RWPE1 (cell line): ENCODE data around the gene KRTAP4-8.
"Not testable (repeated sequence)": the region's sequence is repeated elsewhere in the genome, so short reads cannot be mapped to it uniquely, and the experiment has no call there.

Experiments used
- CTCF ChIA-PET: fragments of 350-600 bp; sonication (Branson Sonifier 250); formaldehyde crosslinking; extraction: SDS; loops from one replicate; lab custom pipeline; 2021; lab: Yijun Ruan, JAX
- POLR2A ChIA-PET: fragments of 400-600 bp; formaldehyde crosslinking; extraction: SDS; loops from one replicate; lab custom pipeline; 2020; ENCODE audit warnings: antibody characterized with exemption; ENCODE audit not compliant: low non-redundant PET; lab: Yijun Ruan, JAX
- DNase-seq: peaks from one replicate; pipeline ENCODE4 v3.0.0; 2012; ENCODE audit warnings: low spot score
- H3K27ac ChIP-seq: fragments of 450-650 bp; 2 replicates; pipeline ENCODE4 v1.5.1; 2017
- CTCF ChIP-seq: fragments of 450-650 bp; conservative IDR thresholded peaks from 2 replicates; pipeline ENCODE4 v1.5.1; 2017; ENCODE audit warnings: low read depth, mild to moderate bottlenecking

The KRTAP4-8 gene

DNA sequence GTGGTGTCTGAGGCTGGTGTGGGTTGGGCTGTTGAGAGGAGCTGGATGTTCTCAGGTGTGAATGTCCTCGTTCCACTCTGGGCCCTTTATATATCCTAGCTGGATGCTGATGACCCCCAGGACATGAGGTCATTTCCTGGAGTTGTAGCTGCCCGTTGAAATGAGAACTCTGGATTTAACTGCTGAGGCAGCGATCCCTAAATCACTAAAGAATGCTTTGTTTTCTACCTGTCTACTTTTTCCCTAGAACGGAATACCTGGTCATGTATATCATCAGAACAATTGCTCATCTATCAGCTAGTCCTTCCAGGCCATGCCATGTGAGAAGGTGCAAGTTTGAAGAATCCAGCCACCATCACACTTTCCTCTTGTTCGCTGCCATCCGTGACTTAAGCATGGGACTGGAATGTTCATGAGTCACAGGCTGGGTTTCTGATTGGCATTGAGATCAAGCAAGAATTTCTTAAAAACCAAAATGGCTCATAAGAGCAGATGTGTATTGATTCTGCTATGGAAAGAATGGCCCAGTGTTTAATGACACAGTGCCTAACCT lies 37.8 kb downstream of the KRTAP4-8 start, which contains the start of gene KRTAP2-3:
Gene KRTAP2-3, minus strand, starts transcription at position 63 of the 553 bp plus-strand sequence. CDS start 64 bp downstream, outside the sequence.
- no peak within 1 kb of the TSS for H3K27ac ChIP-seq
- DNase-seq: peak; percentile 81
- TF ChIP-seq CTCF: no peak
- POLR2A ChIA-PET: no interaction called here
- CTCF ChIA-PET: no interaction called here

GRCh38 chr17:41059276-41060051 lies 38.5 kb downstream of the KRTAP4-8 start:
- peak; percentile 43 for DNase-seq
- CTCF ChIA-PET, H3K27ac ChIP-seq: not testable (repeated sequence)
- POLR2A ChIA-PET: interaction anchor here (0.6 kb wide), 1 partner anchor 445 kb away, joined by 5 read pairs; no protein-coding TSS in a partner anchor

- DNase-seq: no peak
- POLR2A ChIA-PET: interaction anchor here (0.6 kb wide), 1 partner anchor 445 kb away, joined by 5 read pairs; no protein-coding TSS in a partner anchor
- no peak for TF ChIP-seq CTCF
- CTCF ChIA-PET: interaction anchor here (1.3 kb wide), 1 partner anchor 39 kb away, joined by 3 read pairs; no protein-coding TSS in a partner anchor
- no peak overlapping the region for H3K27ac ChIP-seq
Observed at GRCh38 chr17:41058741-41059140, 39.2 kb downstream of the KRTAP4-8 start.

GRCh38 chr17:41057547-41057946 lies 40.4 kb downstream of the KRTAP4-8 start:
- no peak for DNase-seq
- ChIA-PET POLR2A (no interaction called here), CTCF (interaction anchor here (0.6 to 1.3 kb wide), 2 partner anchors 38 to 168 kb away, joined by 3 to 4 read pairs; no protein-coding TSS in a partner anchor)
- no peak overlapping the region for H3K27ac ChIP-seq
- no peak for TF ChIP-seq CTCF

- DNase-seq, CTCF ChIA-PET, H3K27ac ChIP-seq, POLR2A ChIA-PET: not testable (repeated sequence)
Observed at GRCh38 chr17:41055130-41055529, 42.8 kb downstream of the KRTAP4-8 start, which contains the start of gene KRTAP2-2. TSS of gene KRTAP2-2 (minus strand) at chr17:41055230. CDS start at chr17:41055211, 19 bp downstream.

DNA sequence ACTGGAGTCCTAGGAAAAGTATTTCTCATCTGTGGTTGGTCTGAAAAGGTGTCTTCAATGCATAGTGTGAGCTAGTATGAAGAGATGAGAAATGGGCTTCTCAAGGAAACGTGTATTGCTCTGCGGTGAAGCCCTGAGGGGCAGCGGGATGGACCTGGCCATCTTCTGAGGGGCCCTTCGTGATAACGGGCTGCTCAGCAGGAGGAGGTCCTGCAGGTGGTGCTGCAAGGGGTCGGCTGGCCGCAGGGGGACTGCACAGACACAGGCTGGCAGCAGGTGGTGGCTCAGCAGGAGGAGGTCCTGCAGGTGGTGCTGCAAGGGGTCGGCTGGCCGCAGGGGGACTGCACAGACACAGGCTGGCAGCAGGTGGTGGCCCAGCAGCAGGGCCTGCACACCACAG lies 43.4 kb downstream of the KRTAP4-8 start:
- POLR2A ChIA-PET, H3K27ac ChIP-seq, CTCF ChIA-PET, DNase-seq: not testable (repeated sequence)

- CTCF ChIA-PET: interaction anchor here (0.6 kb wide), 1 partner anchor 25 kb away, joined by 3 read pairs; no protein-coding TSS in a partner anchor
Observed at GRCh38 chr17:41054025-41054424, 43.9 kb downstream of the KRTAP4-8 start.

More at GRCh38 chr17:41054025-41054424, 43.9 kb downstream of the KRTAP4-8 start:
- no peak for DNase-seq
- POLR2A ChIA-PET: no interaction called here
- no peak for TF ChIP-seq CTCF
- no peak overlapping the region for H3K27ac ChIP-seq
